Umbilical cord (tissue), 2 donors: ENCODE measurements around the gene BPIFB2. TPM values are rescaled to one million over a fixed set of nuclear protein-coding genes. Genes with fewer than 3 reads are reported as not detected.

Source experiments
- DNase-seq: peaks from one replicate; pipeline ENCODE4 v3.0.0-alpha.2; 2015; ENCODE audit warnings: low spot score
- total RNA-seq: library from RNA; depleted of rRNA; stranded (reverse); fragments of >200 nt; gene quantifications from one replicate; pipeline ENCODE4 v1.2.3, GENCODE V29; 2014; ENCODE audit warnings: low replicate concordance; ENCODE audit not compliant: insufficient read depth

The BPIFB2 gene
- total RNA-seq, 1 donor from 2014 or later, result not detected

- DNase-seq, result no peak
Measured at GRCh38 chr20:33068251-33068939, 60.9 kb downstream of the BPIFB2 start.

GRCh38 chr20:33069673-33070072, 62.2 kb downstream of the BPIFB2 start:
- no peak for DNase-seq

- no peak for DNase-seq
Measured at GRCh38 chr20:33070111-33071053, 62.9 kb downstream of the BPIFB2 start.

- DNase-seq, result no peak
Measured at GRCh38 chr20:33071198-33071597, 63.7 kb downstream of the BPIFB2 start.

- no peak for DNase-seq
Measured at GRCh38 chr20:33072362-33072761, 64.9 kb downstream of the BPIFB2 start.

GRCh38 chr20:33072813-33073212, 65.3 kb downstream of the BPIFB2 start:
- no peak for DNase-seq

Other genes starting within 250 kb of the BPIFB2 start
- gene DNMT3B, start 245.3 kb upstream of the BPIFB2 start, total RNA-seq, result 0.48 TPM
- gene MAPRE1, start 187.8 kb upstream of the BPIFB2 start, total RNA-seq, result 88.4 TPM
- 0.96 TPM for gene EFCAB8, start 148.8 kb upstream of the BPIFB2 start, total RNA-seq
- gene SUN5, start 3.3 kb upstream of the BPIFB2 start, total RNA-seq, result not detected
- gene BPIFB6, start 23.9 kb downstream of the BPIFB2 start, total RNA-seq, result not detected
- not detected for gene BPIFB3, start 46.2 kb downstream of the BPIFB2 start, total RNA-seq
- not detected for gene BPIFB4, start 71.9 kb downstream of the BPIFB2 start, total RNA-seq
- gene BPIFA2, start 160.5 kb downstream of the BPIFB2 start, total RNA-seq, result not detected
- not detected for gene BPIFA3, start 209.6 kb downstream of the BPIFB2 start, total RNA-seq
- gene BPIFA1, start 228.3 kb downstream of the BPIFB2 start, total RNA-seq, result not detected